EL (cell line): ENCODE data around the gene JAG2.

Source experiments
- DNase-seq: peaks from one replicate; pipeline ENCODE4 v3.0.0-alpha.2; 2016

The JAG2 gene

DNA sequence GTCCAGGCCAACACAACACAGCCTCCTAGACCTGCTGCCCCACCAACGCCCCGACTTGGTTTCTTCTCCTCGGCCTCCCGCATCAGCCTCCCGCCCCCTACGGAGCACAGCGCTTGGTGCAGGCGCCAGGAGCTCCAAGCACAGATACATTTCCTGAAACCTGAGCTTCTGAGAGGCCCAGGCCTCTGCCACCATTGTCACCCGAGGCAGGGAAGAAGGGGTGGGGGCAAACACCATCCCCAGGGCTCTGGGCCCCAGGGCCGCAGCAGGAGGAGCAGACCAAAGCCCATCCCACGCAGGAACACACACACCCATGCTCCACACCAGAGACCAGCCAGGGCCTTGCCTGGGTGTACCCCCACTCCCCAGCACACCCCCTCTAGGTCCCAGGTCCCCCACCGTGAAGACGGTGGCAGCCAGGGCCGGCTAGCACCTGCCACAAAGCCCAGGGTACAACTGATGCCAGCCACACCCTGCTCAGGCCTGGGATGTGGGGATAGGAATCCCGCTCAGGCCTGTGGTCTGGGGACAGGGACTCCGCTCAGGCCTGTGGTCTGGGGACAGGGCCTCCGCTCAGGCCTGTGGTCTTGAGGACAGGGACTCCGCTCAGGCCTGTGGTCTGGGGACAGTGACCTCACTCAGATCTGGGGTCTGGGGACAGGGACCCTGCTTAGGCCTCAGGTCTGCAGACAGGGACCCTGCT, 5.4 kb downstream of the JAG2 start:
- DNase-seq = no peak

DNA sequence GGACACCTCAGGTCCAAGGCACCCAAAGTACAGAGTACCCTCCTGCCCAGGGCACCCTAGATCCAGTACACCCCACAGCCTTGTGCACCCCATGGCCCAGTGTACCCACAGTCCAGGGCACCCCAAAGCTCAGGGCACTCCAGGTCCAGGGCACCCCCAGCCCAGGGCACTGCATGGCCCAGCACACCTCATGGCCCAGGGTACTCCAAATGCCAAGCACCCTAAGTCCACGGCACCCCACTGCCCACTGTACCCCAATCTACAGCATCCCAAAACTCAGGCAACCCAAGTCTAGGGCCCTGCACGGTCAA, 6.0 kb downstream of the JAG2 start:
- DNase-seq = no peak

- no peak for DNase-seq
Measured at GRCh38 chr14:105161964-105162668, 6.5 kb downstream of the JAG2 start.

- DNase-seq = no peak
Measured at GRCh38 chr14:105161309-105161708, 7.3 kb downstream of the JAG2 start.

- DNase-seq = no peak
Measured at GRCh38 chr14:105160776-105161175, 7.8 kb downstream of the JAG2 start.

DNA sequence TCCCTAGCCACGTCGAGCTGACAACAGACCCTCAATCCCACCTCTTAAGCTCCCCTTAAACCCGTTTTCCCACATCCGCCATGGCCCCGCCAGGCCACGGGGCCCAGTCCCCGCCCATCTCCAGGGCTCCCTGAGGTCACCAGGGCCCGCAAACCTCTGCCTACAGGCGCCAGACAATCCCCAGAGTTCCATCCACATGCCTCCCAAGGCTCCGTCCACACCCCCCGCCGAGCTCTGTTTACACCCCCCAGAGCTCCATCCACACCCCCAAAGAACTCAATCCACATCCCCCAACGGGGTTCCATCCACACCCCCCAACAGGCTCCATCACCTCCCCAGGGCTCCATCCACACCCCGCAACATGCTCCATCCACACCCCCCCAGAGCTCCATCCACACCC, 9.2 kb downstream of the JAG2 start:
- DNase-seq = no peak

- no peak for DNase-seq
Measured at GRCh38 chr14:105158794-105159193, 9.8 kb downstream of the JAG2 start.

DNA sequence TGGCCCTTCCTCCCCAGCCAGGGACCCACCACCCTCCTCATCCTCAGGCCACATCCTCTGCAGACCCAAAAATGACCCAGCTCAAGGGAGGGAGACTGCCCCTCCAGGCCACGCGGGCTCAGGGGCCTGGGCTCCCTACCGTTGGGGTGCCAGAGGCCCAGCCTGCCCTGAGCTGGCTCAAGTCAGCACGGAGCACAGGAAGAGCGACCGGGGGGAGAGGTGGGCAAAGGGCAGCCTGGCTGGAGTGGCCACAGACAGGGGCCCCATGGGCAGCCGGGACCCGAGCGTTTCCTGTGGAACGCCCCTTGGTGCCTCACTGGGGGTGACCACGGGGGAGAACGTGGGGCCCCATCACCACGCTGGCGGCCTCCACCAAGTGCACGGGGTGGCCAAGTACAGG, 10.7 kb downstream of the JAG2 start:
- no peak for DNase-seq

DNA sequence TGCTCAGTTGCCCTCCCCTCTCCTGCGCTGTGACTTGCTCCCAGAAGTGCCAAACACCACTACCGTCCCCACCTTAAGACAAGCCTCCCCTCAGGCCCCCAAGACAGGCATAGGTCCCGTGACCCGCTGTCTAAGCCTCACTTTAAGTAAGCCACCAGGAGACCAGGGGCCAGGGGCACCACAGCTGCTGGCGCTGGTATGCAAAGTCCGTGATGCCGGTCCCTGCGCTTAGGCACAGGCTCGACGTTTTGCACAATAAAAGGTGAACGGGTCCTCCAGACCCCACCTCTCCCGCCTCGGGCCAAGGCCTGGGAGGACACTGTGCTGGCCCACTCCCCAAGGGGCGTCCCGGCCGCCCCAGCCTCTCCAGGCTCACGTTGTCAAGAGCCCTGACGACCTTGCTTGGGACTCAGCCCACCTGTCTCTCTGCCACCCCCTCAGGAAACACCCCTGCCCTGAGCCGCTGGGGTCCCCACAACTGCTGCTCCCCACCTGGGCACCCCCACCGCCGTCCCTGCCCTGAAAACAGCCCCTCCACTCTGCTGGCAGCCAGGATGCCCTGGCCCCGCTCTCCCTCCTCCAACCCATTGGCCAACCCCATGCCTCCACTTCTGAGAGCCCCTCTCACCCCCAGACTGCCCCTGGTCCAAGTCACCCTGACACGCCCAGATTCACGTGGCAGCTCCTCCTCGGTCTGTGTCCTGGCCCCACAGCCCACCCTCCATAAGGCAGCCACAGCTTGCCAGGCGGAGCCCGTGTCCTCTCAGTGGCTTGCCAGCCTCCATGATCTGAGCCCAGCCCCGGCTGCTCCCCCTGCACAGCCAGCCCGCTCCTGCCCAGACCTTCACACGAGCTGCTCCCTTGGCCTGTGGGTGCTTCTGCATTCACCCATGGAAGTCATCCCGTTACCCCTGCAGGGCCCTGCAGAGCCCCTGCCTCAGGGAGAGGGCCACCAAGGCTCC, 11.9 kb downstream of the JAG2 start:
- DNase-seq = no peak

- no peak for DNase-seq
Measured at GRCh38 chr14:105155681-105156413, 12.7 kb downstream of the JAG2 start.

DNA sequence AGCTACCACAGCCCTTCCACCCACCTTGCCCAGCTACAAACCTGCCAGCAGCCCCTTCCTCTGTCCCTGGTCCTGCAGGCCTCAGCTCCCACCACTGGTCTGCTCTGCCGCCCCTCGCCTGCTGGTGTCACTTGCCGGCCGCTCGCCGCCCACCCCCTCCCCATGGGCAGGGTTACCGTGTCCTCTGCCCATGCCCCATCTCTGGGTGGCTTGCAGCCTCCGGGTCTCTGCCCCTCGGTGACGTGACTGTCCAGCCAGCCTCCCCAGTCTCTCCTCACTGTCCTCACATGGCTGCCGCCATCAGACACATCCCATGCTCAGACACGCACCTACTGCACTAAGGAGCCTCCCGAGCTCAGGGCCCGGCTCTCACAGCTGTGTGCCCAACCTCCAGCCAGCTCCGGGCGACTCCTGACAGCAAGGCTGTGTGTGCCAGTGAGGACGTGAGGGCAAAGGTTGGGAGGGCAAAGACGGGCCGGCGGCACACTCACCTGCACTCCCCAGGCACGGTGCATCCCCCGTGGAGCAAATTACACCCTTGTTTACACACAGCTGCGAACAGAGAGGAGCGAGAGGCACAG, 13.4 kb downstream of the JAG2 start:
- DNase-seq = no peak

DNA sequence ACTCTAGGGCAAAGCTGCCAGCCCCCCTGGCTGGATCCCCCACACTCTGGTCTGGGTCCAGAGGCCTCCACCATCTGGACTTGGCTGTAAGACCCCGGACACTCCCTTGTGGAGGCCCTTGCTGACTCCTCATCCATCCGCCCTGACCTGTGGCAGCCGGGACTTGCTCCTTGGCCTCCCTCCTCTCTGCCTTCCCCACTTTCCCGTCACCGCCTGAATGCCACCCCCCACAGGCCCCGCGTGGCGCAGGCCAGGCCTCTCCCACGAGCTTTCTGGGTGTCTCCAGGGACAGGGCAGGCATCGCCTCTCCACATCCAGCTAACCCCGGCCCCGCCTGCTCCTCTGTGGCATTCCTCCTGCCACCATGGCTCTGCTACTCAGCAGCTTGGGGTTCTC, 14.1 kb downstream of the JAG2 start:
- DNase-seq = no peak

DNA sequence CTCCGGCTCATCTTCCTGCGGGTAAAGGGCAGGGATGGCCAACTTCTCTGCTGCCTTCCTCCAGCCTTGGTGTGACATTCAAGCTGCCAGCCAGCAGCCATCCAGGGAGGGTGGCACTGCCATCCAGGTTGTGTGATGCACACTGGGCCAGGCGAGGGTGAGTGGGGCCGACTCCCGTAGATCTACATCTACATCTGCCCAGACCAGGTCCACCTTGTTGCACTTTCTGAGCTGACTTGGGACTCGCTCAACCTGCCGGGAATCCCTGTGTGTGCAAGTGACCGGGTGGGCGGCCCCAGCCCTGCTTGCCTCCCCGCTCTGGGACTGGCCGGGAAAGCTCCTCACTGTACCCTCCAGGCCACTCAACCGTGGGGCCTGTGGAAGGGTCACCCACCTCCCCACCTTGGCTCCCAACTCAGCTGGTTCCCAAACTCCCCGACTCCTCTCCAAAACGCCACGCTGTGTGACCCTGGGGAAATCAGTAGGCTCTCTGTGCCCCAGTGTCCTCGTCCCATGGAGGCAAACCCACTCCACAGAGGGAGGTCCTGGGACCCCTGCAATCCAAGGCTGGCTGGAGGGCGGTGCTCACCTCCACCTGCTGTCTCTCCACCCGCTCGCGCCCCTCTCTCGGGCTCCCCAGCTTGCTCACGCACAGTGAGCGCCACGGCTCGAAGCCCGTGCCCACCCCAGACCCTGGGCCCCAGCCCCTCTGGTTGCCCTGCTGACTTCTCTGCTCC, 14.7 kb downstream of the JAG2 start:
- no peak for DNase-seq

DNA sequence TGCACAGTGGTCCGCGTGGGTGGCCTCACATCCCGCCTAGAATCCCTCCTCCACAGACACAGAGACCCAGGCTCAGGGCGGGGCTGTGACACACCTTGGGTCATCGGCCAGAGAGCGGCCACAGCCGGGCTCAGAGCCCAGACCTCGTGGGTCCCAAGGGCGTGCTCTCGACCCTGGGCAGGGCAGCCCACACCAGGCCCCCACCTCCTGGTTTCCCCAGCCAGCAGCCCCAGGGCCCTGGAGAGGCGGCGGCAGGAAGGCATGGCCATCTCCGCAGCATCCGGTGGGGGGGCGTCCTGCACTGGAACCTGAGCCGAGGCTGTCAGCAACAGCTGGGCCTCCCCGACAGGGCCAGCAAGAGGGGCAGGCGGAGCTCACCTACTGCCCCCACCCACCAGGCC, 15.2 kb downstream of the JAG2 start:
- DNase-seq = no peak

- DNase-seq = no peak
Measured at GRCh38 chr14:105152794-105153241, 15.8 kb downstream of the JAG2 start.

- DNase-seq = no peak
Measured at GRCh38 chr14:105151838-105152793, 16.5 kb downstream of the JAG2 start.

DNA sequence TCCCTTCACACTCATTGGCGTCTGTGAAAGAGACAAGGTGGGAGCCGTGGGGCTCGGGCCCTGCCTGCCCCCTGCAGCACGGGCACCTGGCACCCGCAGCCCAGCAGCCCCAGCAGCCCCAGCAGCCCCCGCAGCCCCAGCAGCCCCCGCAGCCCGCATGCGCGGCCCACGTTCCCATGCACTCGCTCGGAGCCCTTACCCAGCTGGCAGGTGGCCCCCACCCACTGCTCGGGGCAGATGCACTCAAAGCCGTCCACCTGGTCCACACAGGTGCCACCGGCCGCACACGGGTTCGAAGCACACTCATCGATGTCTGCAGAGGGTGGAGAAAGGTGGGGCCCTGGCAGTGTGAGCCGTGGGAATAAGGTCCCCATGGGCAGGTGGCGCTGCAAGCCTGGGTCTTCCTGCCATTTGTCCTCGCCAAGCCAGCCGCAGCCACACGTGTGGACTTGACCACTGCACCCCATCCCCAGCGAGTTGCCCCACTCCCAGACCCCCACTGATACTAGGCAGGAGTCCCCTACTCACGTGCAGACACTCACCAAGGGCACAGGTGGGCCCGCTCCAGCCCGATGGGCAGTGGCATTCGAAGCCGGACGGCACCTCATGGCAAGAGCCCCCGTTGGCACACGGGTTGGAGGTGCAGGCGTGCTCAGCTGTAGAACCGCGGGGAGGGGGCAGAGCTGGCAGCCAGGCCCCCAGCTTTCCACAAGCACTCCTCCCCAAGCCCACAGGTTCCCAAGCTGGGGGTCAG, 17.3 kb downstream of the JAG2 start:
- DNase-seq = no peak

- no peak for DNase-seq
Measured at GRCh38 chr14:105150368-105151083, 18.1 kb downstream of the JAG2 start.

DNA sequence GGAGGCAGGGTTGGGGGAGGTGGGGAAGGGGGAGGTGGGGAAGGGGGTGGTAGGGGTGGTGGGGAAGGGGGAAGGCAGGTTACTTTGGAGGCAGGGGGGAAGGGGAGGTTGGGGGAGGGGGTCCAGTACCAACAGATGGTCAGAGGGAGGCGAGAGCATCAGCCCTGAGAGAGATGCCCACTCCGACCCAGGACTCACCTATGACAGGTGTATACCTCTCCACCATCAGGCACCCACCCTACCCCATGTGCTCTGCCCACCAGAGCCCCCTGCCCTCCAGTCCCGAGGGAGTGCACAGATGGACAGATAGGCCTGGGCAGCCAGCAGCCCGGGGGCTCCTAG, 18.6 kb downstream of the JAG2 start:
- no peak for DNase-seq
